MM.1S (cell line): ENCODE measurements around the gene KCNJ12.
"Not testable (repeated sequence)": the region's sequence is repeated elsewhere in the genome, so short reads cannot be mapped to it uniquely, and the experiment has no call there.

Experiments
- DNase-seq: peaks from one replicate; pipeline ENCODE4 v3.0.0-alpha.2; 2015
- H2AFZ ChIP-seq: fragments of 300-600 bp; sonication (generic); 2 replicates; pipeline ENCODE4 v1.6.0; 2016; ENCODE audit warnings: antibody characterized with exemption, low read length
- H3F3A ChIP-seq: fragments of 300-600 bp; sonication (generic); 2 replicates; pipeline ENCODE4 v1.6.1; 2016; ENCODE audit warnings: mild to moderate bottlenecking, antibody characterized with exemption, low read length, moderate library complexity, mixed read lengths; ENCODE audit not compliant: insufficient read depth
- H3K27ac ChIP-seq: fragments of 300-600 bp; sonication (generic); 2 replicates; pipeline ENCODE4 v1.5.1; 2016; ENCODE audit warnings: mild to moderate bottlenecking, low read length
- H3K27me3 ChIP-seq: fragments of 300-600 bp; sonication (generic); replicated peaks from 2 replicates; pipeline ENCODE4 v1.6.0; 2016; ENCODE audit warnings: low read length; ENCODE audit not compliant: insufficient read depth
- H3K36me3 ChIP-seq: fragments of 300-600 bp; sonication (generic); replicated peaks from 2 replicates; pipeline ENCODE4 v1.6.1; 2016; ENCODE audit warnings: mild to moderate bottlenecking, low read length, mixed read lengths; ENCODE audit not compliant: insufficient read depth
- H3K4me1 ChIP-seq: fragments of 300-600 bp; sonication (generic); 2 replicates; pipeline ENCODE4 v1.6.1; 2016; ENCODE audit warnings: low read length, mixed read lengths
- H3K4me2 ChIP-seq: fragments of 300-600 bp; sonication (generic); 2 replicates; pipeline ENCODE4 v1.6.0; 2016; ENCODE audit warnings: low read depth, low read length
- H3K4me3 ChIP-seq: fragments of 300-600 bp; sonication (generic); 2 replicates; pipeline ENCODE4 v1.5.1; 2016; ENCODE audit warnings: low read length, mixed read lengths
- H3K79me2 ChIP-seq: fragments of 300-600 bp; sonication (generic); 2 replicates; pipeline ENCODE4 v1.6.1; 2016; ENCODE audit warnings: mixed run types, low read length, mixed read lengths
- H3K9ac ChIP-seq: fragments of 300-600 bp; sonication (generic); 2 replicates; pipeline ENCODE4 v1.6.1; 2016; ENCODE audit warnings: low read length, mixed read lengths
- H3K9me2 ChIP-seq: fragments of 300-600 bp; sonication (generic); replicated peaks from 2 replicates; pipeline ENCODE4 v1.6.1; 2016; ENCODE audit warnings: mild to moderate bottlenecking, low read length, mixed read lengths; ENCODE audit not compliant: insufficient read depth
- H3K9me3 ChIP-seq: fragments of 300-600 bp; sonication (generic); replicated peaks from 2 replicates; pipeline ENCODE4 v1.6.1; 2016; ENCODE audit warnings: mild to moderate bottlenecking, low read length, mixed read lengths; ENCODE audit not compliant: insufficient read depth
- H4K20me1 ChIP-seq: fragments of 300-600 bp; sonication (generic); 2 replicates; pipeline ENCODE4 v1.6.1; 2016; ENCODE audit warnings: mild to moderate bottlenecking, low read length, moderate library complexity, mixed read lengths; ENCODE audit not compliant: insufficient read depth
- EZH2phosphoT487 ChIP-seq: fragments of 300-600 bp; sonication (generic); IDR thresholded peaks from 2 replicates; pipeline ENCODE4 v1.6.1; 2018; ENCODE audit warnings: antibody characterized with exemption, low read length

The KCNJ12 gene

DNA sequence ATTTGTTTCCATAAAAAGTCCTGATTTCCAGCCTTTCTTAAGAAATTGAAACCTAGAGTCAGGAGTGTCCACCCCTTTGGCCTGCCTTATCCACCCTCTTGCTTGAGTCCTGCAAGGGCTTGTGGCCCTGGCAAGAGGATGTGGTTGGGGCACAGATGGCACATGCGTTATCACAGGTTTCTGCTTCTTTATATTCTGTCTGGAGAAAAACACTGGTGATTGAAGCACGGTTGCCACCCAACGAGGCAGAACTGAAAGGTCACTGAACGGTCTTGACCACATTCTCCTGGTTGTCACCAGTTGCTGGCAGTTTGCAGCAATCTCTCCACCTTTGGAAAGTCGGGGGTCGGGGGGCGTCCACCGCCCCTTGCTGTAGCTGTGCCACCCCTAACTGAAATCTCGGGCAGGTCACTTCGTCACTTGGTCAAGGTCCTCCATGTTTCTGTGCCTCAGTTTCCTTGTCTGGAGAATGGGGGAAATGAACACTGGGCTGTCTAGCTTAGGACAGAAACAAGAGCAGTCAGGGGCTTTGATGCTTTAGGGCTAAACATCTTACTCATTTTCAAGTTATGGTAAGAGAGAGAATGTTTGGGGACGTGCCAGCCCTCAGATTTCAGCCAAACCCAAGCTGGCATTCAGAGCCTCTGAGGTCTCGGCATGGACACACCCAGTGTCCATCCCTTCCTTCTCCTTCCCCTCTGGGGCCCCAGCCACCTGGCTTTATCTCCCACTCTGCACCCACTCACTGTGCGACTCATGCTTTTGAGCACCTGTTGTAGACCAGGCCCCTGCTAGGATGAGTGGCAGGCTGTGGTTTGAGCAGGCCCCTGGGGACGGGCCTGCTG, 27.9 kb upstream of the KCNJ12 start:
- DNase-seq = peak; percentile 14
- H3K4me2 ChIP-seq, H3K36me3 ChIP-seq, H3K4me1 ChIP-seq, H3K9ac ChIP-seq, H3K27me3 ChIP-seq, H3K9me3 ChIP-seq, H3F3A ChIP-seq, H3K79me2 ChIP-seq, H3K4me3 ChIP-seq, H2AFZ ChIP-seq, H4K20me1 ChIP-seq, H3K27ac ChIP-seq, H3K9me2 ChIP-seq: not testable (repeated sequence)

DNA sequence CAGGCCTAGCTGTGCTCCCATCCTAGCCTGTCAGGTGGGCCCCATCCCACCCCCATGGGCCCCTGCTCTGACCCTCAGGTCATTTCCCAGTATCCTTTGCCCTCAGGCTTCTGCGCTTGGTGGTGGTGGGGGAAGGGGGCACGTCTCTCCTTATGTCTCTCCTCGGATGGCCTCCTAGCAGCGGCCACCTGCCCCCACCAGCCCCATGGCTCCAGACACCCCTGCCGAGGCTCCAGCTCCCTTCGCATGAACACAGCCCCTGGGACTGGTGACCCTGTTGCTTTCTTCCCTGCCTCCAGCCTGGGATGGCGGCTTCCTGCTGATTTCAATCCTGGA, 27.3 kb upstream of the KCNJ12 start:
- not testable (repeated sequence) for H3K9me3 ChIP-seq, H3K4me1 ChIP-seq, H2AFZ ChIP-seq, DNase-seq, H3K4me2 ChIP-seq, H3K4me3 ChIP-seq, H3K36me3 ChIP-seq, H3K9me2 ChIP-seq, H4K20me1 ChIP-seq, H3K27ac ChIP-seq, H3F3A ChIP-seq, H3K79me2 ChIP-seq, H3K27me3 ChIP-seq, H3K9ac ChIP-seq

DNA sequence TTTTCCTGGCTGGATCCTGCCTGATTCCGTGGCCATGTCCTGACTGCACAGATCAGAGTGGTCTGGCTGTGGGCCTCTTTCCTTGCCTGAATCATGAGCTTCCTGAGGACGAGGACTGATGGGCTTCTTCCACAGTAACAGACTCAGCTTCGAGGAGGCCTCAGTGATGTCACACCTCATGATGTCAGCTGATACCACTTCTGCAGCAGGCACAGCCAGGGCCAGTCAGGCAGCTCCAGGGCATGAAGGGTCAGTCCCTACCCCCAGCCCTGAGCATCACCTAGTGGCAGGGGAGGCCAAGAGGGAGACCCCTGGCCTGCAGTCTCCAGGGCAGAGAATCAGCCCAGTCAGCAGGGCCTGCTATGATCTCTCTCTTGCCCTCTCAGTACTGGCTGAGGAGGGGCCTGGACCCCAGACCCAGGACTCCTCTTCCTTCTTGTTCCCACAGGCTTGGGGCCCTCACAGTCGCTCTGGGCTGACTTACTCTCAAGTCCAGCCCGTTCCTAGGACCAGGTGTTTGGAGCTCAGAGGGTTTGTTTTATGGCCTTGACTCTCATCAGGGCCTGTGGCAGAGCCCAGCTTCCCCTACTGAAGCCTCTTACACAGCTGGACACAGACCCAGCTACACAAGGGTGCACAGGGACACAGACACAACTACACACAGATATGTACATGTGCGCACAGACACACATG, 26.7 kb upstream of the KCNJ12 start:
- not testable (repeated sequence) for H4K20me1 ChIP-seq, H3K79me2 ChIP-seq, H3K36me3 ChIP-seq, H3K4me2 ChIP-seq, H3K27ac ChIP-seq, H3K27me3 ChIP-seq, H3K9me2 ChIP-seq, H2AFZ ChIP-seq, H3K4me1 ChIP-seq, H3K9ac ChIP-seq, H3F3A ChIP-seq, H3K4me3 ChIP-seq, H3K9me3 ChIP-seq, DNase-seq

DNA sequence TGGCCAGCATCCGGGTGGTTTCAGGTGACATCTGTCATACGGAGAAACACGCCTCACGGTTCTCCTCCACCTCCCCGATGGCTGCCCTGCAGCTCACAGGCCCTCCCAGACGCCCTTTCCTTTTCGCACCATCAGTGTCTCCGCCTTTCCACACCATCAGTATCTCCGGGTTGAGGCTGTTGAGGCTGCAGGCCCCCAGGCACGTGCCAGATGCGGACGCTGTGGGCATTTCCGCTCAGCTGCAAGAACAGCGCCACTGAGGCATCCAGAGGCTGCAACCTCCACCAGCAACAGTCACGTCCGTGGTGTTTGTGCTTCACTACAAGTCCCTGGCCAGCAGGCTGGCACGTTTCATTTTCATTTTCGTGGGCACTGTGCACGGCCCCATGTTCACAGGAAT, 25.7 kb upstream of the KCNJ12 start:
- H3K79me2 ChIP-seq, H4K20me1 ChIP-seq, H2AFZ ChIP-seq, H3K36me3 ChIP-seq, H3K9me3 ChIP-seq, DNase-seq, H3K9me2 ChIP-seq, H3K4me2 ChIP-seq, H3K4me1 ChIP-seq, H3K27ac ChIP-seq, H3K4me3 ChIP-seq, H3K9ac ChIP-seq, H3F3A ChIP-seq: not testable (repeated sequence)
- peaks cover 18% of the 10 kb centered on the region; the same call in 1 of the 2 replicates for H3K27me3 ChIP-seq

DNA sequence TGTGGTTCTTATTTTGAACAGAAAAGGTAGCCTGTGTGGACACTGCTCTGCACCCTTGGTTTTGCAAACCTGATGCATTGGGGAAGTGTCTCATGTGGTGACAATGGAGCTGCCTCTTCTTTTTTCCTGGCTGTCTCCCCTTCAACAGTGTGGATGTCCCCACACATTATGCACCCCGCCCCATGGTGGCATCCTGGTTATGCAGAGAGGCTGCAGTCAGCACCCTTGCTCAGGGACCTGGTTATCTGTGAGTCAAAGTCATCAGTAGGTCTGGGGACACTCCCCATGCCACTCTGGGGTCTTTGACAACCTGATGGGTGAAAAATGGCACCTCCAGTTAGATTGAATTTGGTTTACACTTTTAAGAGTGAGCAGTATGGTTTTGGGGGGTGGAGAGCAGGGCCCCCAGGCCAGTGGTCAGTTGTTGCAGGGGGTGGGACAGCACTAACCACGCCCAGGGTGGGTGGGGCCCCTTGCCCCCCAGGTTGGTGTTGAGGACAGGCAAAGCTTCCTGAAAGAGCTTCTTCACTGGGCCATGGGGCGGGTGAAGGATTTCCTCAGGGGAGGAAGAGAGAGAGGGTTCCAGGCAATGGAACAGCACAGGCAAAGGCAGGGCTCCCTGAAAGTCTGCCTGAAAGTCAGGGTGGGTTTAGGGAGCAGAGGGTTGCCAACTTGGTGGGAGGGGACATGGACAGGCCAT, 24.6 kb upstream of the KCNJ12 start:
- DNase-seq = no peak
- H3K4me1 ChIP-seq = no peaks in the 10 kb centered on the region
- H3K36me3 ChIP-seq = no peaks in the 10 kb centered on the region
- no peaks in the 10 kb centered on the region for H3F3A ChIP-seq
- no peak overlapping the region for H2AFZ ChIP-seq
- no peak overlapping the region for H3K4me3 ChIP-seq
- H4K20me1 ChIP-seq = no peaks in the 10 kb centered on the region
- TF ChIP-seq EZH2phosphoT487 = no peak
- no peak overlapping the region for H3K27ac ChIP-seq
- H3K4me2 ChIP-seq = no peak overlapping the region
- no peaks in the 10 kb centered on the region for H3K79me2 ChIP-seq
- H3K9ac ChIP-seq = no peak overlapping the region
- no peaks in the 10 kb centered on the region for H3K9me2 ChIP-seq
- peaks cover 22% of the 10 kb centered on the region; the same call in 1 of the 2 replicates for H3K27me3 ChIP-seq
- H3K9me3 ChIP-seq = no peaks in the 10 kb centered on the region
